Ovary (tissue), 9 donors: ENCODE data around the gene MPP2. TPM values are rescaled to one million over a fixed set of nuclear protein-coding genes. Genes with fewer than 3 reads are reported as not detected.

ENCODE experiments used
- DNase-seq, 5 donors: peaks; one replicate each; pipeline ENCODE4 v3.0.0-alpha.2; 2019 to 2020
- H3K27ac ChIP-seq, 2 donors: fragments of 200-600 bp; one replicate each; pipeline versions ENCODE4 v1.5.1 to v1.8.0; 2019 to 2022
- H3K27me3 ChIP-seq: fragments of 200-600 bp; one replicate; pipeline ENCODE4 v1.8.0; 2022
- H3K36me3 ChIP-seq: fragments of 200-600 bp; sonication (generic); one replicate; pipeline ENCODE4 v1.5.1; 2019
- H3K4me1 ChIP-seq: one replicate; pipeline ENCODE4 v1.8.1; 2013; ENCODE audit warnings: mild to moderate bottlenecking, moderate library complexity; ENCODE audit not compliant: insufficient read depth
- H3K4me3 ChIP-seq: fragments of 200-600 bp; sonication (generic); one replicate; pipeline ENCODE4 v1.5.1; 2017
- H3K9me3 ChIP-seq, 2 donors: fragments of 200-600 bp in 1 of 2; sonication (generic) in 1 of 2; one replicate each; pipeline versions ENCODE4 v1.5.1 to v1.8.1; 2013 to 2019; ENCODE audit warnings: mild to moderate bottlenecking in 1 of 2, moderate library complexity in 1 of 2
- EP300 ChIP-seq: sonication (generic); formaldehyde crosslinking; IDR thresholded peaks from one replicate; pipeline ENCODE4 v1.6.1; 2017; ENCODE audit warnings: antibody characterized with exemption
- POLR2A ChIP-seq: fragments of 450-650 bp; IDR thresholded peaks from one replicate; pipeline ENCODE4 v1.6.1; 2017; ENCODE audit warnings: antibody characterized with exemption, mild to moderate bottlenecking, moderate library complexity
- WGBS, 3 donors: extraction: QIAGEN DNeasy Blood & Tissue Kit in 1 of 3; methylation state at CpG; one replicate each; pipeline versions ENCODE4 v1.1.5 to v1.1.7; 2013 to 2017; 5-methylcytosine and 5-hydroxymethylcytosine counted together
- intact Hi-C, 4 donors: fragments of 100-400 bp; cut with DNase I; formaldehyde crosslinking; loops; one replicate each; pipeline versions ENCODE4 v1.11.0 to v1.15.1; 2022 to 2023
- polyA plus RNA-seq, 2 donors: library from polyadenylated mRNA; stranded (reverse); fragments of 200-250 nt in 1 of 2; fragments of 350-450 nt in 1 of 2; fragmentation: Illumina TruSeq in 1 of 2; extraction: RNeasy Lipid Tissue Mini Kit (QIAGEN cat#74804) in 1 of 2; gene quantifications; one replicate each; pipeline ENCODE4 v1.2.3, GENCODE V29; 2013 to 2014
- total RNA-seq, 7 donors: library from RNA; depleted of rRNA in 2 of 7; stranded (reverse); fragments of >200 nt in 2 of 7; fragmentation: NEBNext Ultra II Directional in 3 of 7; extraction: Animal tissue kit (Norgen Biotek cat#: 25700) in 3 of 7; gene quantifications; one replicate each; pipeline versions ENCODE4 v1.1.0 to v1.2.4, GENCODE V29; 2016 to 2023
- TF ChIP-seq, protein P1 (sequence below), 3 donors: fragments of 450-650 bp in 2 of 3; fragments of 200-600 bp in 1 of 3; IDR thresholded peaks; one replicate each; pipeline versions ENCODE4 v1.5.1 to v1.8.0; 2016 to 2022; ENCODE audit warnings: antibody characterized with exemption in 3 of 3, mild to moderate bottlenecking in 1 of 3
- donor health status: DM: no; HTN: no; CAD: no; lungs with moderate emphysema.
- donor health status: DM: no; HTN: no; CAD: no.
- donor health status: Bipolar disorder and iron deficiency.
- donor health status: DM: yes; HTN: yes; CAD: no.
- donor health status: DM: no; HTN: no; CAD: no.
- donor health status: DM: yes; HTN: yes; CAD: no.

The MPP2 gene
- total and polyA plus RNA-seq, 9 donors: 2.6 to 6.5 (median 4.9) TPM

- WGBS, 3 donors: 72 to 82% (median 79%) methylated on average over 8 of the region's 8 CpGs
- intact Hi-C loops: loop anchor here in 1 of 4 donors (5.0 kb wide), 1 partner anchor 272 kb away; no protein-coding TSS in a partner anchor
- Histone ChIP-seq H3K4me1 (no peaks in the 10 kb centered on the region), H3K9me3 (no peaks in the 10 kb centered on the region), H3K27me3 (no peaks in the 10 kb centered on the region), H3K36me3 (no peaks in the 10 kb centered on the region), H3K27ac (no peak overlapping the region), H3K4me3 (no peak overlapping the region)
- TF ChIP-seq POLR2A: no peak
- no peak for TF ChIP-seq EP300
- TF ChIP-seq, protein P1, sequence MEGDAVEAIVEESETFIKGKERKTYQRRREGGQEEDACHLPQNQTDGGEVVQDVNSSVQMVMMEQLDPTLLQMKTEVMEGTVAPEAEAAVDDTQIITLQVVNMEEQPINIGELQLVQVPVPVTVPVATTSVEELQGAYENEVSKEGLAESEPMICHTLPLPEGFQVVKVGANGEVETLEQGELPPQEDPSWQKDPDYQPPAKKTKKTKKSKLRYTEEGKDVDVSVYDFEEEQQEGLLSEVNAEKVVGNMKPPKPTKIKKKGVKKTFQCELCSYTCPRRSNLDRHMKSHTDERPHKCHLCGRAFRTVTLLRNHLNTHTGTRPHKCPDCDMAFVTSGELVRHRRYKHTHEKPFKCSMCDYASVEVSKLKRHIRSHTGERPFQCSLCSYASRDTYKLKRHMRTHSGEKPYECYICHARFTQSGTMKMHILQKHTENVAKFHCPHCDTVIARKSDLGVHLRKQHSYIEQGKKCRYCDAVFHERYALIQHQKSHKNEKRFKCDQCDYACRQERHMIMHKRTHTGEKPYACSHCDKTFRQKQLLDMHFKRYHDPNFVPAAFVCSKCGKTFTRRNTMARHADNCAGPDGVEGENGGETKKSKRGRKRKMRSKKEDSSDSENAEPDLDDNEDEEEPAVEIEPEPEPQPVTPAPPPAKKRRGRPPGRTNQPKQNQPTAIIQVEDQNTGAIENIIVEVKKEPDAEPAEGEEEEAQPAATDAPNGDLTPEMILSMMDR (IDR thresholded peaks at IDR 0.05): no peak
- no peak for DNase-seq
These were observed 52.8 kb downstream of the MPP2 start for GRCh38 chr17:43854498-43854897.

GRCh38 chr17:43853546-43853945, 53.8 kb downstream of the MPP2 start:
- TF ChIP-seq, protein P1 (IDR thresholded peaks at IDR 0.05): no peak
- no peak for TF ChIP-seq EP300
- no peak for TF ChIP-seq POLR2A
- Histone ChIP-seq H3K27ac (no peak overlapping the region), H3K4me1 (no peaks in the 10 kb centered on the region), H3K27me3 (no peaks in the 10 kb centered on the region), H3K4me3 (no peak overlapping the region), H3K36me3 (no peaks in the 10 kb centered on the region), H3K9me3 (no peaks in the 10 kb centered on the region)
- DNase-seq: no peak
- intact Hi-C loops: loop anchor here in 1 of 4 donors (5.0 kb wide), 1 partner anchor 271 kb away; no protein-coding TSS in a partner anchor
- WGBS, 3 donors: 76 to 81% (median 77%) methylated on average over 7 of the region's 7 CpGs

DNA sequence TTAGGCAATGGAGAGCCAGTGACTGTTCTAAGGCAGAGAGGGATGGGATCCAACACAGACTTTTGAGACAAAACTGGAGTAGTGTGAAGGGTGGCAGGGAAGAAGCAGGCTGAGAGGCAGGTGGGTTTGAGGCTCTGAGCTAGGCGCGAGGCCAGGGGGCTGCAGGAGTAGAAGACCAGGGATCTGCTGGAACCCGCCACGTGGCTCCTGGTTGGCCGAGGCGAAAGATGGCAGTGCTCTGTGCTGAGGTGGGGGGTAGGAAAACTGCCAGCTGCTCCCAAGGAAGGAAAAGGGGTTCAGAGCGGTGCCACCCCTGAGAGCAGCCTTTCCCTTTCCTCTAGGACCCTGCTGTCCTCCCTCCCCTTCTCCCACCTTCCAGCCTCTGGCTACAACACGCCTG, 54.8 kb downstream of the MPP2 start:
- Histone ChIP-seq H3K9me3 (no peaks in the 10 kb centered on the region), H3K4me3 (no peak overlapping the region), H3K36me3 (no peaks in the 10 kb centered on the region), H3K27ac (no peak overlapping the region), H3K4me1 (no peaks in the 10 kb centered on the region), H3K27me3 (no peaks in the 10 kb centered on the region)
- 93 to 95% (median 95%) methylated on average over 8 of the region's 8 CpGs for WGBS, 3 donors
- DNase-seq: no peak
- intact Hi-C loops: loop anchor here in 1 of 4 donors (5.0 kb wide), 1 partner anchor 270 kb away; no protein-coding TSS in a partner anchor
- TF ChIP-seq EP300 (no peak), POLR2A (no peak)
- TF ChIP-seq, protein P1 (IDR thresholded peaks at IDR 0.05): no peak

GRCh38 chr17:43849116-43849515, 58.2 kb downstream of the MPP2 start:
- Histone ChIP-seq H3K27ac (no peak overlapping the region), H3K36me3 (no peaks in the 10 kb centered on the region), H3K9me3 (no peaks in the 10 kb centered on the region), H3K27me3 (no peaks in the 10 kb centered on the region), H3K4me1 (no peaks in the 10 kb centered on the region), H3K4me3 (no peak overlapping the region)
- intact Hi-C loops: loop anchor here in 1 of 4 donors (10.0 kb wide), 2 partner anchors 74 to 154 kb away; partner anchors contain the start of gene DUSP3
- TF ChIP-seq, protein P1 (IDR thresholded peaks at IDR 0.05): no peak
- TF ChIP-seq POLR2A (no peak), EP300 (no peak)
- 91 to 93% (median 93%) methylated on average over 8 of the region's 8 CpGs for WGBS, 3 donors
- no peak for DNase-seq
